Activated naive CD4-positive, alpha-beta T cell treated with Interleukin-2 at 50 U/mL for 16 hours (primary cell): ENCODE data around the gene ATRN.
"Not testable (repeated sequence)": the region's sequence is repeated elsewhere in the genome, so short reads cannot be mapped to it uniquely, and the experiment has no call there.

ENCODE experiments used
- DNase-seq: peaks from one replicate; pipeline ENCODE4 v3.0.0-alpha.2; 2020

ATRN gene

DNA sequence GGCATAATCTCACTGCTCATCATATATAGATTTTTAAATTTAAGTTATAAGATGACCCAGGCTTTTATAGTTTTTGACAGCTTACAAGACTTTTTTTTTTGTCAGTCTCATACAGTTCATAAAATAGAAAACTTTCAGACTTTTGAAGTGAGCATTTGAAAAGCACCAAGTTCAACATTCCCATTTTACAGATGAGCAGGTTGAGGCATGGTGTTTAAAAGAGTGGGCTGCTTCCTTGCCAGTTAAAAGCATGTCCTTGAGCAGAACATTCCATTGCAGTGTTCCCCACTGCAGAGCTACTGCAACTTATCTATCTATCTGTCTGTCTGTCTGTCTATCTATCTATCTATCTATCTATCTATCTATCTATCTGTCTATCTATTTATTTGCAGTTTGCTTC is 105.5 kb downstream of the ATRN start:
- DNase-seq = no peak

- no peak for DNase-seq
Measured at GRCh38 chr20:3577366-3577765, 106.5 kb downstream of the ATRN start.

DNA sequence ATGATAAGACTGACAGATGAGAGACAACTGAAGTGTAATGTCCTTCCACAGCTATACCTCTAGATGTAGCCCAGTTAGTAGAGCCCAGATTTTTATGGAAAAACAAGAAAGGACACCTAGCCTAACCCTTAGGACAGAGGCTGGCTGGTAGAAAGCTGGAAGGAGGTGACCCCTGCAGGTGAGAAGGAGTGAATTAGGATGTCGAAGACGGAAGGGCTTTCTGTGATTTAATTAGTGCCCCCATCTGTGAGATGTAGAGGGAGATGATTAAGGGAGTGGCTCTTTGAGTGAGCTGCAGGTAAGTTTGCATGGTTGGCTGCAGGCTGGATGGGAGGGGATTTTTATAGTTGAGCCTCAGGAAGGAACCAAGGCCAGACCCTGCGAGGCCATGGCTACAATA is 109.6 kb downstream of the ATRN start:
- DNase-seq = no peak

- no peak for DNase-seq
Measured at GRCh38 chr20:3583765-3584164, 112.9 kb downstream of the ATRN start.

- no peak for DNase-seq
Measured at GRCh38 chr20:3586093-3586492, 115.3 kb downstream of the ATRN start.

- no peak for DNase-seq
Measured at GRCh38 chr20:3590164-3590563, 119.3 kb downstream of the ATRN start.

- no peak for DNase-seq
Measured at GRCh38 chr20:3592931-3593330, 122.1 kb downstream of the ATRN start.

GRCh38 chr20:3595541-3595940 is 124.7 kb downstream of the ATRN start:
- no peak for DNase-seq

DNA sequence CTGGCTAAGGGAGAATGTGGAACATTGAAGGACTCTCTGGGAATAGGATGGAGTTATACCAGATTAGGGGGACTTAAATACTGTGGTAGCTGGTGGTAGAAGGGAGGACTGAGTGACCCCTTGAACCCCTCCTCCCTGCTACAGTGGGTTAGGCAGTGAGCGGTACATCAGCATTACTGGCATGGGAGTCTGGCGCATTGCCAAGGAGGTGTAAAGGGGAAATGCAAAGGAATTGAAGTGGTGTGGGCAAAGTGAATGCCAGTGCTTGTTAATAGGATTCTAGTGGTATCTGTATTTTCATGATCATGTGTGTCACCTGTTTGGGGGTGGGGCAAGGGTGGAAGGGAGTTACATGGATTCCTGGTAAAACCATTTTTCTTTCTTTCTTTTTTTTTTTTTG is 132.3 kb downstream of the ATRN start:
- no peak for DNase-seq

DNA sequence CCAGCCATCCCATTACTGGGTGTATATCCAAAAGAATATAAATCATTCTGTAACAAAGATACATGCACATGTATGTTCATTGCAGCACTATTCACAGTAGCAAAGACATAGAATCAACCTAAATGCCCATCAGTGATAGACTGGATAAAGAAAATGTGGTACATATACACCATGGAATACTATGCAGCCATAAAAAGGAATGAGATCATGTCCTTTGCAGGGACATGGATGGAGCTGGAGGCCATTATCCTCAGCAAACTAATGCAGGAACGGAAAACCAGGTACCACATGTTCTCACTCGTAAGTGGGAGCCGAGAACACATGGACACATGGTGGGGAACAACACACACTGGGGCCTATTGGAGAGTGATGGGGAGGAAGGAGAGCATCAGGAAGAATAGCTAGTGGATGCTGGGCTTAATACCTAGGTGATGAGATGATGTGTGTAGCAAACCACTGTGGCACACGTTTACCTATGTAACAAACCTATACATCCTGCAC is 134.6 kb downstream of the ATRN start:
- DNase-seq = not testable (repeated sequence)

DNA sequence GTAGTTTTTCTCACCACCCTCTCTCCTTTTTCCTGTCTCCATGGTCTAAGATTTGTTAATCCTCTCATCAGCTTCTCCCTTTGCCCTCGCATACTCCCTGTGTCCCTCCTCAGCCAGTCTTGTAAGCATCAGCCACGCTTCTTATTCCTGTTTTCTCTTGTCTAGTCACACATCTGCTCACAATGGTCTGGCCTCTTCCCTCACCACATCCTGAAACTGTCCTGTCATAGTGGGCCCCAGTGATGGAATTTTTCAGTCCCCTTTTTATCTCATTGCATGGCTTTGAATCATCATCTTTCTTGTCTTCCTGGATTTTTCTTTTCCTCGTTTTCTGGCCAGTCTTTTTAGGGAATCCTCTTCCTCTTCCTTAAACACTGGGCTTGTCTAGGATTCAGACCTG is 135.2 kb downstream of the ATRN start:
- no peak for DNase-seq

- DNase-seq = no peak
Measured at GRCh38 chr20:3611901-3612300, 141.1 kb downstream of the ATRN start.

DNA sequence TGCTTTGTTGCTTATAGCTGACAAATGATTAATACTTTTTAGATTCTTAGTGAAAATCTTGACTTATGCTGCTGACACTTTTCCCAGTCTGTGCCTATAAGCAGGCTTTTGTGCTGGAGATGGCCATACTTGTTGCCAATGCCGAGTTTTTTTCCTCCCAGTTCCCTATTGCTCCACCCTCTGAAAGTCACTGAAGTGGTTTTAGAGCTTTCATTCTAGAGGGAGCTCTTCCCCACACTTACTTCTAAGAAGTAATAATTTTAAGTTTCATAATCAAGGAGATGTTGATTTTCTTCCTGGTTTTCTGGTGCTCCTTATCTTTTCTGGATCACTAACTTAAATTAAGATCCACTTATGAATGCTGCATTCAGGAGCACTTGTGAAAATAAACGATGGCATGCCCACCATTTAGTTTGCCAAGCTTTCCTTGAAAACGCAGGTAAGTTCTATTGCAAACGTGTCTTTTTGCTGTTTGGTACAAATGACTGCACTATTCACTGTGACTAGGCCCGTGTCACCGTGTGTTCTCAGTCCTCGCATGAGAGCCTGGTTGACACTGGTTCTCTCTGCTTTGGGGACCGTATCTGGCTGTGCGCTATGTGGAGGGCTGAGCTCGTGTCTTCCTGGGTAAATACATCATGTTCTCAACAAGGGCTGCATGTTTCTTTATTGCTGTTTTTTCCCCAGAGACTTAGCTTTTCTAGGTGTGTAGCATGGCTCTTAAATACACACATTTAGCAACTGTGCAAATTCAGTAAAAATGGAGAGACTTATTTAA is 142.2 kb downstream of the ATRN start:
- no peak for DNase-seq

GRCh38 chr20:3613821-3614440 is 143.1 kb downstream of the ATRN start:
- no peak for DNase-seq

GRCh38 chr20:3614466-3614865 is 143.6 kb downstream of the ATRN start:
- DNase-seq = no peak

GRCh38 chr20:3615171-3615840 is 144.5 kb downstream of the ATRN start:
- DNase-seq = not testable (repeated sequence)

- no peak for DNase-seq
Measured at GRCh38 chr20:3616250-3616649, 145.4 kb downstream of the ATRN start.

DNA sequence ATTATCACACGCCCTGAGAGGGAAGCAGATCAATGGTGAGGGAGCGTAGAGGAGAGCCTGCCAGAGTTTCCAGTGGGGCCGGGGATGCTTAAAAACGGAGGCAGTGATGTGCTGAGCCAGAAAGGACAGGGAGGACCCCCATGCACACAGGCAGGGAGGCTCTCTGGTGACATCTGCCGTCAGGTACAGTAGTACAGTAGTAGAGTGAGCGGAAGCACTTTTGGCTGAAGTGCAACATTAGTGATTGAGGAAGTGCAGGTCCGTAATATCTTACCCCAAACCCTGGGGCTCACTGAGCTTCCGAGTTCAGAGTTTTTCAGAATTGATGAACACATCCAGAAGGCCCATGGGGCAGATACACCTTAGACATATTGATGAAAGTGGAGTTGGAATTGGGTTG is 150.3 kb downstream of the ATRN start:
- DNase-seq = no peak

DNA sequence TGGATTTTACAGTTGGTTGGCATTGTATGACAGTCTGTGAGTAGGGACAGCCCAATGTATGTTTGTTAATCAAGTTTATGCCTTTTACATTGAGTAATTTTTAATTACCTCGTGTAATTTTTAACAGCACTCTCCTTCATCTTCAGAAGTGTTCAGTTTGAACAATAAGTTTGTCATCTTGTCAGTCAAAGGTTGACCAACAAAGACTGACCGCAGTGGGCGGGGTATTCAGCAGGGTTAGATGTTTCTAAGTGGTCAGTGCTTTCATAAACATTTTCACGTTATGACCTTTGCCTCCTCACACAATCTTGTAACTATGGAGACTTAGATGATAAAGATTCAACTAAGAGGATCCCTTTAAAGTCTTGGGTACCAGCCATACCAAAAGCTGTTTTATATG is 151.6 kb downstream of the ATRN start:
- no peak for DNase-seq

- DNase-seq = no peak
Measured at GRCh38 chr20:3627476-3627875, 156.7 kb downstream of the ATRN start.

DNA sequence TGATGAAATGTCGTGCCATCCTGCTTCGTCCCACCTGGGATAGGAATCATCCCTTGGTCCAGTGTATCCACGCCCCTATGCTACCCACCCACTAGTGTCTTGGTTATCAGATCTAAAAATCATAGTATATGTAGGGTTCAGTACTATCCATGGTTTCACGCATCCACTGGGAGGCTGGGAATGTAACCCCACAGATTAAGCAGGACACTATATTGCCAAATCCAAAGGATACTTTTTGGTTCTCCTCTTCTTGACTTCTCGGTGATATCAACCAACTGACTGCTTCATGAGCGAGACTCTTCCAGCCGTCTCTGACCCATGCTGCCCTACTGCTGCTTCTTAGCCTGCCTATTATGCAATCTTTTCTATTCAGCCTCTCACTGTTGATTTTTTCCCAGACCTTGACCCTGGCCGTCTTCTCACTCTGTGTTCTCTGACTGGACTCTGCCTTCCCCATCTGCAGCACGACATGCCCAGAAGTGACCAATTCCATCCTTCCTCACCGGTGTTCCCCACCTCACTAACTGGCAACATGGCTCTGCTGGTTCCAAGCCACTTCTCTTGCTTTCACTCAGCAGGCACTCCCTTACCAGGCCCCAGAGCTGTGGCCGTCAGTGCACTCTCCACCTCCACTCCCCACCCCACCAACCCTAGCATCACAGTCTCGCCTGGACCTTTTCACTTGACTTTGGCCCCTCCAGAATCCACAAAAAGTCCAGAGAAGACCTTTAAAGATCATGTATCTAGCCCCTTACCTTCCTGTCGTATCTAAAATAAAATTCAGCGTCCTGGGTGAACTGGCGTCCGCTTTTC is 157.9 kb downstream of the ATRN start:
- DNase-seq = no peak

- DNase-seq = no peak
Measured at GRCh38 chr20:3629893-3630292, 159.1 kb downstream of the ATRN start.

DNA sequence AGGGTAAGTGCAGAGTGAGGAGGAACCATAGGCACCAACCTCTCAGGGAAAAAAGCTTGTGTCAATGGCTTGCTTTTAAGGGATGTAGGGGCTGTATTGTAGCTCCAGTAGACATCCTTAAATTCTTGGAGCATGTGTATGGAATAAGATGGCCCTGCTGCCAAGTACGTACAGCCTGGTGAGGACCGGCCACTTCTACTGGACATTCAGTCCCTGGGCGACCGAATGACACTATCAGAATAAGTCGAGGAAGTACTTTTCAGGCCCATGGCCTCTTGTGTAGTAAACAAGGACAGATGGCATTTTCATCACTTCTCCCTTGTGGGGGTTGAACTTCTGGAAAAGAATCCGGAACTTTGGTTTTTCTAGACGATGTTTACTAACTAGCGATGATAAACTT is 159.6 kb downstream of the ATRN start:
- no peak for DNase-seq
